Measurements from ENCODE around the gene SFT2D2. TPM values are rescaled to one million over a fixed set of nuclear protein-coding genes. Genes with fewer than 3 reads are reported as not detected.
"Not testable (repeated sequence)": the region's sequence is repeated elsewhere in the genome, so short reads cannot be mapped to it uniquely, and the experiment has no call there.

SFT2D2 gene
- total RNA-seq, 3 donors from 2014 or later: 62.0 to 87.0 (median 70.6) TPM

- TF ChIP-seq CTCF (IDR thresholded peaks at IDR 0.05): no peak
- Histone ChIP-seq H3K36me3 (ENCODE audit: low read depth) (no peaks in the 10 kb centered on the region), H3K4me1 (ENCODE audit: low read depth) (no peaks in the 10 kb centered on the region), H3K9me3 (no peaks in the 10 kb centered on the region), H3K4me3 (no peak overlapping the region)
- ATAC-seq: no peak
- no peak for DNase-seq
- intact Hi-C loops (cut with DNase I, micrococcal nuclease): no loop called here
Measured at GRCh38 chr1:168202941-168203654, 22.7 kb upstream of the SFT2D2 start.

- Histone ChIP-seq H3K4me3 (no peak overlapping the region), H3K4me1 (ENCODE audit: low read depth) (no peaks in the 10 kb centered on the region), H3K36me3 (ENCODE audit: low read depth) (no peaks in the 10 kb centered on the region), H3K9me3 (no peaks in the 10 kb centered on the region)
- no peak for DNase-seq
- no peak for ATAC-seq
- intact Hi-C loops (cut with DNase I, micrococcal nuclease): no loop called here
- TF ChIP-seq CTCF (IDR thresholded peaks at IDR 0.05): no peak
Measured at GRCh38 chr1:168206111-168206510, 19.7 kb upstream of the SFT2D2 start.

- intact Hi-C loops (cut with DNase I, micrococcal nuclease); H3K9me3 ChIP-seq; H3K36me3 ChIP-seq (ENCODE audit: low read depth); ATAC-seq; H3K4me1 ChIP-seq (ENCODE audit: low read depth); DNase-seq; H3K4me3 ChIP-seq: not testable (repeated sequence)
Measured at GRCh38 chr1:168207673-168208072, 18.1 kb upstream of the SFT2D2 start.

GRCh38 chr1:168210312-168210711 lies 15.5 kb upstream of the SFT2D2 start:
- DNase-seq: peak in 1 of 3 donors; percentile 39
- Histone ChIP-seq H3K4me3 (no peak overlapping the region), H3K36me3 (ENCODE audit: low read depth) (no peaks in the 10 kb centered on the region), H3K9me3 (no peaks in the 10 kb centered on the region), H3K4me1 (ENCODE audit: low read depth) (no peaks in the 10 kb centered on the region)
- intact Hi-C loops (cut with DNase I, micrococcal nuclease): no loop called here
- peak; percentile 96 for ATAC-seq
- TF ChIP-seq CTCF (IDR thresholded peaks at IDR 0.05): no peak

- no peak for TF ChIP-seq CTCF (IDR thresholded peaks at IDR 0.05)
- Histone ChIP-seq H3K4me1 (ENCODE audit: low read depth) (no peaks in the 10 kb centered on the region), H3K9me3 (no peaks in the 10 kb centered on the region), H3K4me3 (no peak overlapping the region), H3K36me3 (ENCODE audit: low read depth) (no peaks in the 10 kb centered on the region)
- intact Hi-C loops (cut with DNase I, micrococcal nuclease): no loop called here
- DNase-seq (no peak), ATAC-seq (no peak)
Measured at GRCh38 chr1:168213349-168213748, 12.5 kb upstream of the SFT2D2 start.

- no peak for TF ChIP-seq CTCF (IDR thresholded peaks at IDR 0.05)
- H3K36me3 ChIP-seq (ENCODE audit: low read depth): no peaks in the 10 kb centered on the region
- ATAC-seq: no peak
- no peak overlapping the region for H3K4me3 ChIP-seq
- H3K9me3 ChIP-seq: no peaks in the 10 kb centered on the region
- H3K4me1 ChIP-seq (ENCODE audit: low read depth): no peaks in the 10 kb centered on the region
- DNase-seq: no peak
- intact Hi-C loops (cut with DNase I, micrococcal nuclease): no loop called here
Measured at GRCh38 chr1:168216171-168216570, 9.6 kb upstream of the SFT2D2 start.

All from mucosa of descending colon (tissue), 3 donors.